CD4-positive, alpha-beta T cell treated with Interleukin-15 for 4 hours (primary cell): Measurements from ENCODE around the gene RAB14.
"Not testable (repeated sequence)": the region's sequence is repeated elsewhere in the genome, so short reads cannot be mapped to it uniquely, and the experiment has no call there.

ENCODE experiments used
- DNase-seq: peaks from one replicate; pipeline ENCODE4 v3.0.0-alpha.2; 2020; ENCODE audit warnings: low spot score

RAB14 gene

GRCh38 chr9:121191235-121191634, 10.4 kb downstream of the RAB14 start:
- DNase-seq, result no peak

GRCh38 chr9:121189660-121190059, 12.0 kb downstream of the RAB14 start:
- DNase-seq, result no peak

DNA sequence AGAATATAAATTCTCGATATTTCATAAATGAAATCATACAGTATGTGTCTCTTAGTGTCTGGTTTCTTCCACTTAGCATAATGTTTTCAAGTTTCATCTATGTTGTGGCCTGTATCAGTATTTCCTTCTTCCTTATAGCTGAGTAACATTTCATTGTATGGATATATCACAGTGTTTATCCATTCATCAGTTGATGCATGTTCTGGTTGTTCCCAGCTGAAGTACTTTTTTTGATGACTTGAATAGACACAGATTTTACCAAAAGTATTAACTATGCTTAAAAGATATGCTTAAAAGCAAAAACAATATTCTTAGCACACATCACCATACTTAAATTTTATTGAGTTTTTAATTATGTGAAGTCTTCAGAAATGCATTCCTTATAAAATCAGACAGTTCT, 12.7 kb downstream of the RAB14 start:
- no peak for DNase-seq

- no peak for DNase-seq
Measured at GRCh38 chr9:121187636-121188305, 13.9 kb downstream of the RAB14 start.

- no peak for DNase-seq
Measured at GRCh38 chr9:121185774-121186403, 15.8 kb downstream of the RAB14 start.

GRCh38 chr9:121185178-121185745, 16.4 kb downstream of the RAB14 start:
- no peak for DNase-seq

- DNase-seq, result no peak
Measured at GRCh38 chr9:121184463-121184862, 17.2 kb downstream of the RAB14 start.

DNA sequence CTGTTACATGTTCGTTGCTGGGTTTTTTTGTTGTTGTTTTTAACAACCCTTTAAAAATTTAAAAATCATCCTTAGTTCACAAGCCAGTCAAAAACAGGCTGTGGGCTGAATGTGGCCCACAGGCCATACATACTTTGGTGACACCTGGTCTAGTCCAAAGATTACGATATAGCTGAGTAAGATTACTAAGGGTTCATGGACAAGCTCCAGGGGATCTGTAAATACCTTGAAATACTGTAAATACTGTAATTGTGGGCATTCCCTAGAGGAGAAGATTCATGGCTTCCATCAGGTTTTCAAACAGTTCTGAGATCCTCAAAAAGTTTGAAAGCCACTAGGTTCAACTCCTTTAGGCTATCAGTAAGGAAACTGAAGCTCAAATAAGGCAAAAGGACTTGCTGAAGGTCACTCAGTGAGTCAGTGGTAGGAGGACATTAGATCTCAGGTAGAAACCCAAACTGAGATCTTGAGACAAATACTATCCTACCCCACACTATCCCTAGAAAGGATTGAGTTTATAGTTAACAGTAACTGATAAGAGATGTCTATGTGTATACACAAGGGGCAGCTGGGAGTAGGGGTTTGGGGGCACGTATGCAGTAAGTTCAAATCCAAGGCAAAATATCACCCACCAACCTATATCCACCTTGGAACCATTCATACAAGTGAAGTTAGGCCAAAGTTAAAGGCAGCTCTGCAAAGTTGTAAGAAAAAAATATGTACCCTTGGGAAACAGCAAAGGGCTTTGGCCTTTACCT, 17.8 kb downstream of the RAB14 start:
- DNase-seq, result no peak

DNA sequence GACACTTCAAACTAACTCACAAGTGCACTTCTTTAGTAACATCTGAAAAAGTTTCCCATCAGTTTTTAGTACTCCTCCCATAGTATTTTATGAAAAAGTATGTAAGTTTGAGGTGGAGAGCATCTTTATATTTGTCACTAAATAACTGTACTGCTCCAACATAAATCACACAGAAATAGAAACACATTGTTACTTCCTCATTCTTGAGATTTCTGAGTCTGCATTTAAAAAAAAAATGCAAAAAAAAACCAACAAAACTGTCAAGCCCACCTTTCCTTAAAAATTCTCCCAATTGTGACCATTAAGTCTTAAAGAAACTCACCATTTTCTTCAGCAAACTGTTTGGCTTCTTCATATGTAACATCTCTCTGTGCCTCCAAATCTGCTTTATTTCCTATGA, 18.7 kb downstream of the RAB14 start:
- DNase-seq, result no peak

DNA sequence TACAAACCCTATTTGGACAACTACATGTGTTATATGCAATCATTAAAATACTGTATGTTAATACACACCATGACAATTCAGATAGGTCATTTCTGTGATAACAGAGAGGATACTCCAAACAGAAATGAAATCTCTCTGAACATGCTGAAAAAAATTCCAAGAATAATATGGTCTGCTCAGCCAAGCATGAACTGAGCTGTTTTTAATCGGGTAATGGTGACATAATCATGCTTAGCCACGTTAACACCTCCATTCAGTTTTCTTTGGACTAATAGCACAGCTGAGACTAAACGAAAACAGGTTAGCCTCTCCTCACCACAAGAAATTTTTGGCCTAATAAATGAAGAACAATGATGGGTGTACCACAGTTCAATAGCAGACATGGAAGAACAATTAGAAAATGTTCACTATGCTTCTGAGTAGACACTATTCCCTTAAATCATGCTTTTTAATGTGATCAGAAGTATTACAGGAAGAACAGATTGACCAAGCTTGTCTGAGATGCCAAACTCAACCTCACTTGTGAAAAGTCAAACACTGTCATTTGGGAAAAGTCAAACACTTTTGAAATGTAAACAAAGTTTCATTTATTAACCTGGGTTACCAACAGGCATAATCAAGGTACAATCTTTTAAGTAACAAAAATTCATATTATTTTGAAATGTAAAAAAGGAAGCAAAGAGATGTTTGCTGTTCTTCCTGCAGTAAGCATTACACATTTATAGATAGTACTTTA, 19.4 kb downstream of the RAB14 start:
- no peak for DNase-seq

DNA sequence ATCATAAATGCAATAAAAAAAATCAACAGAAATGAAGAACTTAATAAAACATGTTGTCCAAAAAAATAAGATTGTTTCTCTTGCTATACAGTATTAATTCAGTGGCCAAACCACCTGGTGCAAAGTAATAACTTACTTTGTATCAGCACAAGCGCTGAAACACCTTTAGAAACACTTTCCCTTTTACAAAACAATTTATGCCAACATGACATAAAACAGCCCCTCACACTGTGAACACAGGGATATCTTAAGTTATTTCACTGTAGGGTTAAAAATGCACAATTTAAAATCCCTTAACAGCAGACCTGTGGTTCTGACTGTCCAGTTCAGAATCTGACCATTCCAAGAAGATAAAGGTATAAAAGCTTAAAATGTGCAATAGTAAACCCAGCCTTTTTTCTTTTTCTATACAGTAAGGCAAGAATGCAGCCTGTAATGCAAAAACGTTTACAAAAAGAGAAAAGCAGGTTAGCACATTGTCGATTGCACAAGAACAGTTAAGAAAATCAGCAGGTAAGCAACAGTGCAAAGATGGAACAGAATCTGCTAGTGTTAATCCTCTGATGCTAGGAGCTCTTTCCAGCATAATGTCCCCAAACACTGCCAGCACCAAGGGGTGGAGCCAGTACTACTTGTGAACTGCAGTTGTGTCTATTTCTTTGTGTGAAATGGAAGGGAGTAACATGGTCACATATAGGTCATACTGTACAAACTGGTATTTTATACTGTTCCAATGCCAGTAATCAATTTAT, 21.6 kb downstream of the RAB14 start:
- DNase-seq, result no peak

- not testable (repeated sequence) for DNase-seq
Measured at GRCh38 chr9:121179373-121179721, 22.3 kb downstream of the RAB14 start.

- DNase-seq, result no peak
Measured at GRCh38 chr9:121178676-121179372, 22.8 kb downstream of the RAB14 start.

DNA sequence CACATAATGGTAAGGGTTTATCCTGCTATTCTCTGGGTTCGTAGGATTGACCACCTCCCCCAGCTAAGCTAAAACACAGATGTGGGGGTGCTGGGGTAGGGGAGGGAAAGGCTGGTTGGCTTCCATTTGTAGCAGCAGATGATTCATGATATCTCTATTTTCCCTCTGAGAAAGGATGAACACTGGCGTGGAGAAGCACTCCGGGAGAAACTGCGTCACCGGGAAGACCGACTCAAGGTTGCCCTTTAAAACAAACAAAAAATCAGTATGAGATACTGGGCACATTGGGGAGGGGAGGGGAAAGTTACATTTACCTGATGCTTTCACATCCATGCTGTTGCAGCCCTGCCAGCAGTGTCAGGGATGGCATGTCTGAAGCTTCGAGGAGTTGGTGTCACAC, 28.2 kb downstream of the RAB14 start:
- no peak for DNase-seq

GRCh38 chr9:121172726-121173487, 28.8 kb downstream of the RAB14 start:
- DNase-seq, result no peak

DNA sequence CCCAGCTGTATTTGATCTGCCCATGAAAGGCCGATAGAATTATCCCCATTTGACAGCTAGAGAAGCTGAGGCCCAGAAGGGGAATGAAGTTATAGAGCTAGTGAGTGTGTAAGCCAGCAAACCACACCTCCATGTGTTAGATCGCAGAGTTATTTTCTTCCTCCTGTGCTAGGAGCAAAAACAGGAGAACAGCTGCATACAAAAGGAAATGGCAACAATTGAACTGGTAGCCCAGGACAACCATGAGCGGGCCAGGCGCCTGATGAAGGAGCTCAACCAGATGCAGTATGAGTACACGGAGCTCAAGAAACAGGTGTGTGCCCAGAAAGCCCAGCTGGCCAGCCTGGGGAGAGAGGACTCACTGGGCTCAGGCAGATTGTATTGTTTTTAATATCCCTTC, 30.4 kb downstream of the RAB14 start:
- no peak for DNase-seq

DNA sequence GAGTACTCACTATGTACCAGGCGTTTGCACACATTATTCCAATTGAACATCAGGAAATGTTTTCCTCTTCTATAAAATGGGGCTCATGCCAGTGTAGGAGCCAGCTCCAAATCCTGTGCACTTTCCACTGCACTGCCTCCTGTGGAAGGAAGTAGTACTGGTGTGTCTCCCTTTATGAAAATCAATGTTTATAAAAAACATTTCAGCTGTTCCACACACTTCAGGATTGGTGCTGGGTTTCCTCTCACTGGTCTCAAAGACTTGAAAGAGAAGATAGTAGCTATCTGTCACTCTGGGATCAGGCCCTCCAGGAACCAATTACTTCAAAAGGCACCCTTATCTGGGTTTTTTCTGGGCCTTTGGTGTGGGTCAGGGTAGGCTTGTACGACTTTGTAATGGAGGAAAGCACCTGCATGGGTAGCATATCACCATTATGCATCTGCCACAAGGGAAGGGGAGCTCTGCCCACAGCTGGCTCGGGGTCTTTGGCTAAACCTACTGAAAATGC, 32.5 kb downstream of the RAB14 start:
- peak; percentile 18 for DNase-seq

- no peak for DNase-seq
Measured at GRCh38 chr9:121168052-121168451, 33.6 kb downstream of the RAB14 start.

- no peak for DNase-seq
Measured at GRCh38 chr9:121160025-121160424, 41.6 kb downstream of the RAB14 start.

DNA sequence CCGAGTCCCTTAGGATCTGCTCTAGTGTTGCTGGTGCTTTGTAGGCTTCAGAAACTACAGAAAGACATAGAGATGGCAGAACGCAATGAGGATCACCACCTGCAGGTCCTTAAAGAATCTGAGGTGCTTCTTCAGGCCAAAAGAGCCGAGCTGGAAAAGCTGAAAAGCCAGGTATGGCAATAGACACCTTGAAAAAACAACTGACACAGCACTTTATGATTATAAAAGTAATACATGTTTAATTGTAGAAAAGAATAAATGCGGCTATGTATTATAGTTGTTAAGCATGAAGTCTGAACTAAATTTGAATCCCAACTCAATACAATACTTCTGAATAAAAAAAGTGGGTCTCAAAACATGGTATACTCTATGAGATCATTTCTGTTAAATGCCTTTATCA, 43.7 kb downstream of the RAB14 start:
- no peak for DNase-seq
